H9 (cell line): Measurements from ENCODE around the gene FRMD4B. TPM values are rescaled to one million over a fixed set of nuclear protein-coding genes. Genes with fewer than 3 reads are reported as not detected.

Source experiments
- DNase-seq: peaks from one replicate; pipeline ENCODE4 v3.0.0-alpha.2; 2017
- H2AFZ ChIP-seq: one replicate; pipeline ENCODE4 v1.6.1; 2013; ENCODE audit warnings: mild to moderate bottlenecking, low read length, control low read depth, moderate library complexity
- H2AK5ac ChIP-seq: 2 replicates; pipeline ENCODE4 v1.6.1; 2013; ENCODE audit warnings: low read length, control low read depth, mixed read lengths; ENCODE audit not compliant: insufficient read length
- H2BK120ac ChIP-seq: one replicate; pipeline ENCODE4 v1.6.1; 2013; ENCODE audit warnings: low read depth, mild to moderate bottlenecking, low read length, control low read depth, inconsistent platforms; ENCODE audit not compliant: poor library complexity, severe bottlenecking
- H2BK12ac ChIP-seq: 2 replicates; pipeline ENCODE4 v1.6.1; 2013; ENCODE audit warnings: low read length, control low read depth, mixed read lengths, low read depth; ENCODE audit not compliant: insufficient read length
- H2BK15ac ChIP-seq: 2 replicates; pipeline ENCODE4 v1.6.1; 2013; ENCODE audit warnings: low read depth, low read length, control low read depth
- H2BK20ac ChIP-seq: one replicate; pipeline ENCODE4 v1.6.1; 2013; ENCODE audit warnings: low read depth, mild to moderate bottlenecking, low read length, control low read depth, inconsistent platforms; ENCODE audit not compliant: poor library complexity, severe bottlenecking
- H2BK5ac ChIP-seq: 2 replicates; pipeline ENCODE4 v1.6.1; 2013; ENCODE audit warnings: low read length, control low read depth, mixed read lengths; ENCODE audit not compliant: insufficient read length
- H3K14ac ChIP-seq: 2 replicates; pipeline ENCODE4 v1.6.1; 2013; ENCODE audit warnings: low read length, control low read depth; ENCODE audit not compliant: insufficient read depth
- H3K18ac ChIP-seq: 2 replicates; pipeline ENCODE4 v1.6.1; 2013; ENCODE audit warnings: low read depth, mild to moderate bottlenecking, mixed read lengths, low read length, control low read depth; ENCODE audit not compliant: insufficient read length
- H3K23ac ChIP-seq: 2 replicates; pipeline ENCODE4 v1.6.1; 2013; ENCODE audit warnings: low read length, control low read depth, mixed read lengths, low read depth; ENCODE audit not compliant: insufficient read length
- H3K23me2 ChIP-seq: 2 replicates; pipeline ENCODE4 v1.6.1; 2013; ENCODE audit warnings: low read depth, mild to moderate bottlenecking, mixed read lengths, low read length, control low read depth; ENCODE audit not compliant: insufficient read length, poor library complexity, severe bottlenecking
- H3K27ac ChIP-seq: 2 replicates; pipeline ENCODE4 v1.5.1; 2013; ENCODE audit warnings: low read length, control low read depth, mixed read lengths, low read depth; ENCODE audit not compliant: insufficient read length
- H3K27me3 ChIP-seq: 2 replicates; pipeline ENCODE4 v1.6.1; 2013; ENCODE audit warnings: low read length, control low read depth, inconsistent platforms; ENCODE audit not compliant: insufficient read depth
- H3K4ac ChIP-seq: 2 replicates; pipeline ENCODE4 v1.6.1; 2013; ENCODE audit warnings: low read depth, mild to moderate bottlenecking, control low read depth, inconsistent platforms, low read length, moderate library complexity
- H3K4me1 ChIP-seq: 2 replicates; pipeline ENCODE4 v1.6.1; 2013; ENCODE audit warnings: low read length, control low read depth, inconsistent platforms; ENCODE audit not compliant: insufficient read depth
- H3K4me2 ChIP-seq: 2 replicates; pipeline ENCODE4 v1.6.1; 2013; ENCODE audit warnings: low read length, control low read depth, mixed read lengths; ENCODE audit not compliant: insufficient read length, insufficient read depth
- H3K56ac ChIP-seq: 2 replicates; pipeline ENCODE4 v1.6.1; 2013; ENCODE audit warnings: low read depth, mild to moderate bottlenecking, mixed read lengths, low read length, control low read depth; ENCODE audit not compliant: insufficient read length
- H3K79me1 ChIP-seq: 2 replicates; pipeline ENCODE4 v1.6.1; 2013; ENCODE audit warnings: low read depth, mild to moderate bottlenecking, moderate library complexity, low read length, control low read depth, inconsistent platforms; ENCODE audit not compliant: insufficient read depth, poor library complexity, severe bottlenecking
- H3K79me2 ChIP-seq: 2 replicates; pipeline ENCODE4 v1.6.1; 2013; ENCODE audit warnings: low read length, control low read depth, inconsistent platforms; ENCODE audit not compliant: insufficient read depth
- H3K9ac ChIP-seq: 2 replicates; pipeline ENCODE4 v1.6.1; 2013; ENCODE audit warnings: low read length, control low read depth, mixed read lengths; ENCODE audit not compliant: insufficient read length; ENCODE audit errors: extremely low read depth
- H3K9me3 ChIP-seq: one replicate; pipeline ENCODE4 v1.6.1; 2013; ENCODE audit warnings: low read depth, low read length, inconsistent platforms; ENCODE audit not compliant: control insufficient read depth
- H3T11ph ChIP-seq: one replicate; pipeline ENCODE4 v1.6.1; 2013; ENCODE audit warnings: mild to moderate bottlenecking, low read length, control low read depth, inconsistent platforms
- H4K20me1 ChIP-seq: one replicate; pipeline ENCODE4 v1.6.1; 2013; ENCODE audit not compliant: control insufficient read depth, insufficient read length, insufficient read depth
- H4K5ac ChIP-seq: 2 replicates; pipeline ENCODE4 v1.6.1; 2013; ENCODE audit warnings: low read depth, mild to moderate bottlenecking, mixed read lengths, low read length, control low read depth; ENCODE audit not compliant: insufficient read length
- H4K8ac ChIP-seq: replicated peaks from 2 replicates; pipeline ENCODE4 v1.6.1; 2013; ENCODE audit warnings: low read length, control low read depth, mixed read lengths, low read depth; ENCODE audit not compliant: insufficient read length
- H4K91ac ChIP-seq: 2 replicates; pipeline ENCODE4 v1.6.1; 2013; ENCODE audit warnings: low read depth, mild to moderate bottlenecking, moderate library complexity, mixed read lengths, low read length, control low read depth; ENCODE audit not compliant: insufficient read length
- H3K27ac Mint-ChIP-seq, 3 experiments: 2 replicates in 2 of 3; 3 replicates in 1 of 3; pipeline ENCODE4 v1.8.0; 2020 to 2021; ENCODE audit warnings: mixed read lengths in 3 of 3, mild to moderate bottlenecking in 1 of 3, moderate library complexity in 1 of 3
- H3K27me3 Mint-ChIP-seq: 2 replicates; pipeline ENCODE4 v1.8.0; 2021; ENCODE audit warnings: low read depth, mild to moderate bottlenecking, moderate library complexity, mixed read lengths
- H3K36me3 Mint-ChIP-seq, 3 experiments: 2 replicates in 2 of 3; 3 replicates in 1 of 3; pipeline ENCODE4 v1.8.0; 2020 to 2021; ENCODE audit warnings: low read depth in 3 of 3, mixed read lengths in 3 of 3; ENCODE audit not compliant: insufficient read depth in 1 of 3
- H3K4me1 Mint-ChIP-seq, 2 experiments: 2 replicates each; pipeline ENCODE4 v1.8.0; 2020; ENCODE audit warnings: mixed read lengths in 2 of 2
- H3K4me3 Mint-ChIP-seq, 2 experiments: 2 replicates in 1 of 2; 3 replicates in 1 of 2; pipeline ENCODE4 v1.8.0; 2020 to 2021; ENCODE audit warnings: mild to moderate bottlenecking in 2 of 2, mixed read lengths in 2 of 2, moderate library complexity in 1 of 2
- H3K9me3 Mint-ChIP-seq, 2 experiments: 2 replicates in 1 of 2; 3 replicates in 1 of 2; pipeline ENCODE4 v1.8.0; 2020; ENCODE audit warnings: mild to moderate bottlenecking in 2 of 2, mixed read lengths in 2 of 2, moderate library complexity in 1 of 2
- CTCF ChIP-seq: fragments of 200-600 bp; sonication (generic); conservative IDR thresholded peaks from 3 replicates; pipeline ENCODE4 v1.8.0; 2021; ENCODE audit warnings: antibody characterized with exemption, mild to moderate bottlenecking
- WGBS: extraction: QIAGEN DNeasy Blood & Tissue Kit; methylation state at CpG from one replicate; pipeline ENCODE4 v1.1.7; 2013; ENCODE audit warnings: missing lambda C conversion rate, low lambda C conversion rate, mixed read lengths; ENCODE audit not compliant: insufficient read length; ENCODE audit errors: extremely low coverage; 5-methylcytosine and 5-hydroxymethylcytosine counted together
- total RNA-seq: library from RNA; stranded (reverse); gene quantifications from 2 replicates; pipeline ENCODE4 v1.2.1, GENCODE V29; 2021

Gene FRMD4B
- total RNA-seq, 1 experiment from 2014 or later = 3.4 TPM

GRCh38 chr3:69219101-69219708, 166.7 kb downstream of the FRMD4B start:
- Histone ChIP-seq H2BK20ac (no peak overlapping the region), H3K23me2 (no peaks in the 10 kb centered on the region), H3K18ac (no peak overlapping the region), H2BK5ac (no peak overlapping the region), H3T11ph (no peak overlapping the region), H3K4me2 (no peak overlapping the region), H2BK120ac (no peak overlapping the region), H3K56ac (no peak overlapping the region), H3K23ac (no peak overlapping the region), H2AK5ac (no peak overlapping the region), H3K9ac (no peak overlapping the region), H2BK12ac (no peak overlapping the region), H2BK15ac (no peak overlapping the region), H2AFZ (no peak overlapping the region), H3K79me1 (no peaks in the 10 kb centered on the region), H3K4ac (no peak overlapping the region), H3K14ac (no peak overlapping the region), H4K8ac (no peak overlapping the region), H3K4me1 (no peaks in the 10 kb centered on the region), H3K9me3 (no peaks in the 10 kb centered on the region), H4K20me1 (no peaks in the 10 kb centered on the region), H3K27ac (no peak overlapping the region), H3K27me3 (no peaks in the 10 kb centered on the region), H4K5ac (no peak overlapping the region), H4K91ac (no peak overlapping the region), H3K79me2 (no peaks in the 10 kb centered on the region)
- H3K27me3 Mint-ChIP-seq = no peaks in the 10 kb centered on the region
- H3K9me3 Mint-ChIP-seq = no peaks in the 10 kb centered on the region; a peak in 1 of 5 replicates
- no peak for TF ChIP-seq CTCF
- H3K36me3 Mint-ChIP-seq = peaks cover 0 to 4% (median 0%) of the 10 kb centered on the region in 3 experiments; a peak in 2 of 7 replicates
- H3K27ac Mint-ChIP-seq = no peak overlapping the region
- H3K4me3 Mint-ChIP-seq = no peak overlapping the region
- no CpG with 5 or more reads among the region's 7 CpGs for WGBS
- no peak for DNase-seq
- no peaks in the 10 kb centered on the region for H3K4me1 Mint-ChIP-seq
